RPMI7951 (cell line): Measurements from ENCODE around the gene SKI. TPM values are rescaled to one million over a fixed set of nuclear protein-coding genes. Genes with fewer than 3 reads are reported as not detected.
"Not testable (repeated sequence)": the region's sequence is repeated elsewhere in the genome, so short reads cannot be mapped to it uniquely, and the experiment has no call there.

Experiments
- DNase-seq: peaks from one replicate; pipeline ENCODE4 v3.0.0-alpha.2; 2012; ENCODE audit warnings: low read depth
- total RNA-seq: library from RNA; depleted of rRNA; stranded (reverse); fragments of >200 nt; shearing (Covaris generic); gene quantifications from 2 replicates; pipeline ENCODE4 v1.2.3, GENCODE V29; 2014

SKI gene
- total RNA-seq, 1 experiment from 2014 or later = 3.5 TPM

DNA sequence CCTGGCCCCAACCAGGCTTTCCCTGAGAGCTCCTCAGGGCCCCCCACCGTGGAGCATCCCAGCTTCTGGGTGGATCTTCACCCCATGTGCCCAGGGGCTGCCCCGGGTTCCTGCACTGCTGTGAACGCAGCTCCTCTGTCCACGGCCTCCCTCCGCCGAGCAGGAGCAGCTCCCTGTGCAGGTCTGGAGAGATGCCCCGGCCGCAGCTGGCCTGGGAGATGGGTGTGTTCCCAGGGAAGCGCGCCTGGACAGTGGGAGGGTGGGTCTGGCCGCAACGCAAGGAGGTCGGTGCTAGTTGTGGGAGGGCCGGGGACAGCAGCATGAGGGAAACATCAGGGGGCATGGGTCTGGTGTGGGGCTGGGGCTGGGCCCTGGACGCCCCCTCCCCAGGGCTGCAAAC is 91.9 kb downstream of the SKI start:
- DNase-seq = no peak

- DNase-seq = no peak
Observed at GRCh38 chr1:2320760-2321667, 92.9 kb downstream of the SKI start.

DNA sequence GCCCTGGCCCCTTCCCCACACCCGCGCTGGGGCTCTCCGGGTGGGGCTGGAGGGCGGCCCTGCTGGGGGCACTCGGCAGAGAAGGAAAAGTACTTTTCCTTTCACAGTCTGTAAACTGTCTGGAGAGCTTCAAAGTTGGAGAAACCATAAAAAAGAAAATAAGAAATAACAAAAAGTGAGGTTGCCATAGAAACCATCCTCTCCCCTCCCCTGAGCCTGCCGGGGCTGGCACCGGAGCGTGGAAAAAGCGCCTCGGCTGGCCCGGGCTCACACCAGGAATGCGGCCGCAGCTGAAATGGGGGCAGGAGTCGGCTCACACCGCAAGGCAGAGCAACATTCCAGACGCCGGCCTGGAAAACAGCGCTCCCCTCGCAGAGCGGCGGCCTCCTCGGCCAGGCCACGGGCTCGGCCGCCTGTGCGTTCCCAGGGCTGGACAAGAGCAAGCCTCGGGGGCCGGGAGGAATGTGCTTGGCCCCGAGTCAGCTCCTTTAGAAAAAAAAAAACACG is 94.0 kb downstream of the SKI start:
- DNase-seq = peak; percentile 83

DNA sequence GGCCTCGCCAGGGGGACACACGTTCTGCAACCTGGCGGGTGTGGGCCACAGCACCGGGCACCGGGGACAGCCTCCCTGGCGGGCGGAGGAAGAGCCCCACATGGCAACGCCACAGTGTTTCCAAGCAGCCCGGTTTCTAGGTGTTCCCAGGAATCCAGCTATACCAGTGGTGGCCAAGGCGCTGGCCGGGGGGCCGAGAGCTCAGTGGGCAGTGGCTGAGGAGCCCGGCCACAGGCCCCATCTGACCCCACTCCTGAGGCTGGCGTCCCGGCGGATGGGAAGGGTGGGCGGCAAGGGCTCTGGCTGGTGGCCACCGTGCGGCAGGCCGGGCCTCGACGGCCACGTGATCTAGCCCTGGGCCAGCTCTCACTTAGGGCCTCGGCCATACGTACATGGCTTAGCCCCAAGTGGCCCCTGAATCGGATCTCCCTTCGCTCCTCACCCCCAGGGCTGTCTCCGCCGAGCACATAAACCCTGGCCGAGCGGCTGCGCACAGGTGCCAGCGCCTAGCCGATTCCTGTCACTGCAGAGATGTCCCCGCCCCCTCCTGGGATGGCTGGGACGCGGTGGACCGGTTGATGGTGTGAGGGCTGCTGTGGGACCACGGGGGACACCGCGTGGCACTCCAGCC is 94.6 kb downstream of the SKI start:
- no peak for DNase-seq

DNA sequence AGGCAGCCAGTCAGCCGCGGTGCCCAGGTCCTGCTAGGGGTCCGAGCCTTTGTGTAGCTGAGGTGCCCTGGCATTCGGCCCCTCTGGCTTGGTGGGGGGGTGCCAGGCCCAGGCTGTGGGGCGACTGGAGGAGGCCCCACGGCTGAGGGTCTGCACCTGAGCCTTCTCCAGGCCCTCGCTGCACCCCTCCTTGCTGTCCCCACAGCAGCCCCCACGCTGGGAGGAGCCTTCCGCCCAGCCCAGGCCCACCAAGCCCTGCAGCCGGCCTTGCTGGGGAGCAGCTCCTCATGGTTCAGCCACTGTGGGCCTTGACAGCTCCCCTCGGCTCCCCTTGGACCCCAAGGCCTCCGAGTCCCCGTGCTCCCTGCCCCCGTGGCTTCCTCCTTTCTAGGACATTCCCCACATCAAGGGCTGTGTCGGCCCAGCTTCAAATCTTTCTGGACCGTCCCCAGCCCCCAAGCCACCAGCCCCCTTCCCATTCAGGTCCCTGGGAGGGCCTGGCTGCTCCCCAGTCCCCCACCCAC is 95.4 kb downstream of the SKI start:
- no peak for DNase-seq

- DNase-seq = no peak
Observed at GRCh38 chr1:2324553-2325366, 96.6 kb downstream of the SKI start.

- DNase-seq = no peak
Observed at GRCh38 chr1:2326524-2326923, 98.4 kb downstream of the SKI start.

DNA sequence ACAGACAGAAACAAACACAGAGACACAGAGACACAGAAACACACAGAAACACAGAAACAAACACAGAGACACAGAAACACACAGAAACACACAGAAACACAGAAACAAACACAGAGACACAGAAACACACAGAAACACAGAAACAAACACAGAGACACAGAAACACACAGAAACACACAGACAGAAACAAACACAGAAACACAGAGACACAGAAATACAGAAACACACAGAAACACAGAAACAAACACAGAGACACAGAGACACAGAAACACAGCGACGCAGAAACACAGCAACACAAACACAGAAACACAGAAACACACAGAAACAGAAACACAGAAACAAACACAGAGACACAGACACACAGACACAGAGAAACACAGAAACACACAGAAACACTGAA is 99.0 kb downstream of the SKI start:
- not testable (repeated sequence) for DNase-seq

DNA sequence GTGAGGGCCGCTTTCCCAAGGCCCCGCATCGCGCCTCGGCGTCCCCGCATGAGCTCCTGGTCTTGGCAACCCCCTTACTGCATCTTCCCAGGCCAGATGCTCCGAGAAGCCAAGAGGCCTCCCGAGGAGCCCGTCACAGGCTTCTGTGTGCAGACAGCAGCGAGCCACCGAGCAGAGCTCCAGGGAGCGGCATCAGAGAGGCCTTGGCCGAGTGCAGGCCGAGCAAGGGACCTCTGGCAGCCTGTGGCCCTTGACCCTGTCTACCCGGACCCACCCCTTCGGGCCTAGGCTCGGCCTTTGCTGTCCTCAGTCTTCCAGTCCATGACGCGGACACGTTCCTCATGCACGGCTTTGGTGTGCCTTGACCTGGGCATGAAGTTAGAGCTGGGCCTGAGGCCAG is 99.7 kb downstream of the SKI start:
- DNase-seq = no peak

DNA sequence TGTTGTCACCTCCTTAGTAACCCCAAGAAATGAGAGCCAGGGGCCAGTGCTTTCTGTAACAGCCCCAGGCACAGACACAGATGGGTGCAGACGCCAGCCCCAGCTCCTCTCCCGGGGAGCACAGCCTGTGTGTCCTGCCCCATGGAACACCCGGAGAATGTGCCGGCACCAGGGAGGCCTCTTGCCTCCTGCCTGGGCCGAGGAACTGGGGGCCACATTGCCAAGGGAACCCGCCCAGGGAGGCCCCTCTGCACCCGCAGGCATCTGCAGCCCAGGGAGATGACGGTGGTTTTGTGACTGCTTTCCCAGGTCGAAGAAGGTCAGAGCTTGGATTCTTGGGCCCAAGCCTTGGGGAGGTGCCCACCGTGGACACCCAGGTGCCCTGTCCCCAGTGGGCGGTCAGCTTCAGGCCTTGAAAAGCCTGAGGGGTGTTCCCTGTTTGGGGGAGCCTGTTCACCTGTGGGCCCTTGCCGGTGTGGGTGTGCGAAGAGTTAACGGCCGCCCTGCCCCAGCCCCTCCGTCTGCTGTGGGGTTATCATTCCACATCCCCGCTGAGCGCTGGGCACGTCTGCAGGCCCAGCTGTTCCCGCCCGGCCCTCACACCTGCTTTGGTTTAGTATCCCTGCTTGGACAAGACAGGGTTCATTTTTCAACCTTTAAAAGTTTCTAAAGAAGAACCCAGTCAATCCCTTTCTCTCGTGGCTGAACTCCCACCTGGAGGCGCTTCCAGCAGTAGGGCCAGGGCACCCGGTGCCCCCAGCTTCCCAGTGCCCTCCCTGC is 100.7 kb downstream of the SKI start:
- no peak for DNase-seq

GRCh38 chr1:2330035-2330434 is 101.9 kb downstream of the SKI start:
- no peak for DNase-seq

DNA sequence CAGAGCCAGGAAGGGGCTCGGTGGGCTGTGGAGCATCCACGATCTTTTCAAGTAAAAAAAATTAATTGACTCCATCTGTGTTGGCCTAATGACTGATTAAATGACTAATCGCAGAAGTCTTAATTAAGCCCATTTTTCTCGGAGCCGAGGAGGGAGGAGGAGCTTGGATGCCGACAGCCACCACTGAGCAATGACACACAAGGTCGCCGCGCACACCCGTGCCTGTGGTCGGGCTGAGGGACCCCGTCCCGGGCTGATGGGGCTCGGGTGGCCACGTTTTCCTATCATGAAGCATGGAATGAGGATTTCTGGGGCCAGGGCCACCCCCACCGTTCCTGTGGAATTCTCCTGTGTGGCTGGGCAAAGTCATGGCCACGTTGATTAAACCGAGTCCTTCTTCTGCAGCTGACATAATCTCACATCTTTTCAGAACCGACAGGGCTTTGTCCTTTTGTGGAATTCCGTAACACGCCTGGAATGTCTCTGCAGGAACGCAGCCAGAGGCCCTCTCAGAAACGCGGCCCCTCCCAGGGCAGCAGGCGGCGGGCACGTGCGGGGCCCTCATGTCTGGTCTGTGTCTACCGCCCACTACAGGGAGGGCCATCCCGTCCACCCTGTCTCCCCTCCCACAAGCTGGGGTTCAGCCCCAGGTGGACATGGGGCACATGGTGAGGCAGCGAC is 102.5 kb downstream of the SKI start:
- peak; percentile 64 for DNase-seq

DNA sequence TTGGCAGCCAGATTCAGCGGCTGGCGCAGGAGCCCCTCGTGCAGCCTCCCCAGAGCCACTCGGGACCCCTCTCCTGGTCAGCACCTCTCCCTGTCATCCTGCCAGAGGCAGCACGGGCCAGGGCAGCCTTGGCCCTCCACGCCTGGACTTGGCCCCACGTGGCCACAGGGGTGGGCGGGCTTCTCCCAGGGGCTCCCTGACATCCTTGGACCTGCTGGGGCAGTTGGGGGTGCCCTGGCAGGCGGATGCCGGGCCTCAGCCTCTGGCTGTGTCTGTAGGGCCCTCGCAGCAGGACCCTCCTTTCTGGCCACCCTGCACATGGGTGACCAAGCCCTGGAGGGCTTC is 103.1 kb downstream of the SKI start:
- DNase-seq = no peak

DNA sequence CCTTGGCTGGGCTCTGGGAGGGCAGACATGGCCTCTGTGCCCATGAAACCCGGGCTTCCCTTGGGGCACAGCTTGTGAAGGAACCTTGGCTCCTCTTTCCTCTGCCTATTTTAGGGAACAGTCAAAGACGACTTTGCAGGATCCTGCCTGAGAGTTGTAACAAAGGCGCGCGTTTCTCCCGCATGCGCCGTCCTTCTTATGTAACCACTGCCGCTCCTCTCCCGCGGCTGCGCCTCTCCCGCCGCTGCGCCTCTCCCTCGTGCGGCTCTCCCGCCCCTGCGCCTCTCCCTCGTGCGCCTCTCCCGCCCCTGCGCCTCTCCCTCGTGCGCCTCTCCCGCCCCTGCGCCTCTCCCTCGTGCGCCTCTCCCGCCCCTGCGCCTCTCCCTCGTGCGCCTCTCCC is 103.5 kb downstream of the SKI start:
- DNase-seq = not testable (repeated sequence)

DNA sequence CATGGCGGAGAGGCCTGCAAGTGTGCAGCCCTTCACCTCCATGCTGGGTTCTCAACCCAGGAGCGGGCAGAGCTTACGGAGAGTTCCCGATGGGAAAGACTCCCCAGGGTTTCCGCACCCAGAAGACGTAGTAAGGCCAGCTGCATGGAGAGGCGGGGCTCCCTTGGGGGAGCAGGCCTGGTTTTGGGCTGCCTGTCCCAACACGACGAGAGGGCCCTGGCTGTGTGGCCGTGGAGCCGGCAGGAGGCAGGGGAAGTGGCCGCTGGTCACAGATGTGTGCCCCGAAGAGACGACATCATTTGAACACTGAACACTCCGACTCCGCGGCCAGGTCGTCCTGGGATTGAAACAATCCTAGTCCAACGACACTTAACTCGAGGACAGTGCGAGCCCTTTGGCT is 106.2 kb downstream of the SKI start:
- no peak for DNase-seq

GRCh38 chr1:2334883-2335534 is 106.9 kb downstream of the SKI start:
- DNase-seq = no peak

- DNase-seq = no peak
Observed at GRCh38 chr1:2335721-2336455, 107.8 kb downstream of the SKI start.

- no peak for DNase-seq
Observed at GRCh38 chr1:2336499-2336898, 108.4 kb downstream of the SKI start.

GRCh38 chr1:2337081-2337480 is 109.0 kb downstream of the SKI start:
- no peak for DNase-seq
